Mammary epithelial cell (primary cell): ENCODE data around the gene RUNX1.

Experiments used
- EZH2 ChIP-seq: IDR thresholded peaks from 2 replicates; pipeline ENCODE4 v1.6.1; 2012; ENCODE audit warnings: low read length, inconsistent platforms, borderline replicate concordance
- TF ChIP-seq, protein P1 (sequence below), 2 donors: IDR thresholded peaks in 1 of 2; conservative IDR thresholded peaks in 1 of 2; 2 replicates each; pipeline ENCODE4 v1.5.1; 2011 to 2012; ENCODE audit warnings: inconsistent platforms in 2 of 2, low read length in 2 of 2, mild to moderate bottlenecking in 2 of 2, control low read depth in 1 of 2, low read depth in 1 of 2; ENCODE audit not compliant: insufficient read depth in 1 of 2; ENCODE audit errors: extremely low read depth in 1 of 2

GRCh38 chr21:34825101-34825500 lies 224.0 kb downstream of the RUNX1 start:
- TF ChIP-seq, protein P1, sequence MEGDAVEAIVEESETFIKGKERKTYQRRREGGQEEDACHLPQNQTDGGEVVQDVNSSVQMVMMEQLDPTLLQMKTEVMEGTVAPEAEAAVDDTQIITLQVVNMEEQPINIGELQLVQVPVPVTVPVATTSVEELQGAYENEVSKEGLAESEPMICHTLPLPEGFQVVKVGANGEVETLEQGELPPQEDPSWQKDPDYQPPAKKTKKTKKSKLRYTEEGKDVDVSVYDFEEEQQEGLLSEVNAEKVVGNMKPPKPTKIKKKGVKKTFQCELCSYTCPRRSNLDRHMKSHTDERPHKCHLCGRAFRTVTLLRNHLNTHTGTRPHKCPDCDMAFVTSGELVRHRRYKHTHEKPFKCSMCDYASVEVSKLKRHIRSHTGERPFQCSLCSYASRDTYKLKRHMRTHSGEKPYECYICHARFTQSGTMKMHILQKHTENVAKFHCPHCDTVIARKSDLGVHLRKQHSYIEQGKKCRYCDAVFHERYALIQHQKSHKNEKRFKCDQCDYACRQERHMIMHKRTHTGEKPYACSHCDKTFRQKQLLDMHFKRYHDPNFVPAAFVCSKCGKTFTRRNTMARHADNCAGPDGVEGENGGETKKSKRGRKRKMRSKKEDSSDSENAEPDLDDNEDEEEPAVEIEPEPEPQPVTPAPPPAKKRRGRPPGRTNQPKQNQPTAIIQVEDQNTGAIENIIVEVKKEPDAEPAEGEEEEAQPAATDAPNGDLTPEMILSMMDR (conservative IDR thresholded peaks at IDR 0.05 in 1 of 2, IDR thresholded peaks at IDR 0.05 in 1 of 2; ENCODE audit: extremely low read depth in 1 of 2, insufficient read depth in 1 of 2, low read depth in 1 of 2, low read length in 2 of 2) = no peak
- no peak for TF ChIP-seq EZH2
